Measurements from ENCODE around the gene EGLN3.
"Not testable (repeated sequence)": the region's sequence is repeated elsewhere in the genome, so short reads cannot be mapped to it uniquely, and the experiment has no call there.

EGLN3 gene

GRCh38 chr14:33950320-33951182 is at the start of gene EGLN3:
TSS of gene EGLN3 (minus strand) at chr14:33951074. CDS start at chr14:33950752, 322 bp downstream.
- DNase-seq, result peak; percentile 33 to 65

- no peak for DNase-seq
Measured at GRCh38 chr14:34000396-34000795, 49.5 kb upstream of the EGLN3 start.

GRCh38 chr14:33999771-34000291 is 49.0 kb upstream of the EGLN3 start:
- no peak for DNase-seq

- no peak for DNase-seq
Measured at GRCh38 chr14:33997611-33998010, 46.7 kb upstream of the EGLN3 start.

GRCh38 chr14:33996462-33996861 is 45.6 kb upstream of the EGLN3 start:
- no peak for DNase-seq

GRCh38 chr14:33993246-33993645 is 42.4 kb upstream of the EGLN3 start:
- DNase-seq, result no peak

GRCh38 chr14:33992274-33993007 is 41.6 kb upstream of the EGLN3 start:
- no peak for DNase-seq

- DNase-seq, result no peak
Measured at GRCh38 chr14:33990790-33991189, 39.9 kb upstream of the EGLN3 start.

- DNase-seq, result no peak
Measured at GRCh38 chr14:33987565-33988080, 36.7 kb upstream of the EGLN3 start.

GRCh38 chr14:33986804-33987203 is 35.9 kb upstream of the EGLN3 start:
- no peak for DNase-seq

GRCh38 chr14:33985242-33985641 is 34.4 kb upstream of the EGLN3 start:
- no peak for DNase-seq

- DNase-seq, result no peak
Measured at GRCh38 chr14:33979613-33980276, 28.9 kb upstream of the EGLN3 start.

GRCh38 chr14:33978892-33979612 is 28.2 kb upstream of the EGLN3 start:
- DNase-seq, result no peak

GRCh38 chr14:33972583-33973081 is 21.8 kb upstream of the EGLN3 start:
- no peak for DNase-seq

- not testable (repeated sequence) for DNase-seq
Measured at GRCh38 chr14:33969846-33970245, 19.0 kb upstream of the EGLN3 start.

GRCh38 chr14:33968722-33969121 is 17.8 kb upstream of the EGLN3 start:
- no peak for DNase-seq

- no peak for DNase-seq
Measured at GRCh38 chr14:33967138-33967537, 16.3 kb upstream of the EGLN3 start.

- DNase-seq, result no peak
Measured at GRCh38 chr14:33966276-33966675, 15.4 kb upstream of the EGLN3 start.

- DNase-seq, result no peak
Measured at GRCh38 chr14:33964599-33965317, 13.9 kb upstream of the EGLN3 start.

GRCh38 chr14:33963892-33964291 is 13.0 kb upstream of the EGLN3 start:
- no peak for DNase-seq

- not testable (repeated sequence) for DNase-seq
Measured at GRCh38 chr14:33962466-33962865, 11.6 kb upstream of the EGLN3 start.

All from CD4-positive, alpha-beta T cell treated with Interferon alpha-2 for 1 hour (primary cell).